Testis (tissue), 2 donors: ENCODE results near the gene BLVRA.

Source experiments
- CTCF ChIP-seq, 3 experiments: fragments of 450-650 bp in 2 of 3; fragments of 200-600 bp in 1 of 3; sonication (generic) in 1 of 3; IDR thresholded peaks; one replicate each; pipeline ENCODE4 v1.5.1; 2016 to 2019; ENCODE audit warnings: antibody characterized with exemption in 3 of 3, mild to moderate bottlenecking in 2 of 3, moderate library complexity in 1 of 3
- POLR2A ChIP-seq: fragments of 450-650 bp; IDR thresholded peaks from one replicate; pipeline ENCODE4 v1.6.1; 2017; ENCODE audit warnings: antibody characterized with exemption, mild to moderate bottlenecking, moderate library complexity

GRCh38 chr7:43735802-43736603, 22.5 kb upstream of the BLVRA start:
- TF ChIP-seq POLR2A (no peak), CTCF (IDR thresholded peaks at IDR 0.05) (no peak)
